Epithelial cell of esophagus (primary cell): ENCODE data around the gene MTARC2.
A peak's percentile ranks its signal among the peaks of the same experiment; 100 is the strongest.
"Not testable (repeated sequence)": the region's sequence is repeated elsewhere in the genome, so short reads cannot be mapped to it uniquely, and the experiment has no call there.

Experiments used
- DNase-seq: peaks from one replicate; pipeline ENCODE4 v3.0.0; 2010; ENCODE audit warnings: low read depth
- H3K4me3 ChIP-seq: 2 replicates; pipeline ENCODE4 v1.5.1; 2011; ENCODE audit warnings: mild to moderate bottlenecking, low read length, control low read depth
- TF ChIP-seq, protein P1 (sequence below): IDR thresholded peaks from 2 replicates; pipeline ENCODE4 v1.5.1; 2011; ENCODE audit warnings: low read depth, mild to moderate bottlenecking, low read length, control low read depth, inconsistent platforms; ENCODE audit not compliant: insufficient read depth; ENCODE audit errors: missing control alignments

The MTARC2 gene

DNA sequence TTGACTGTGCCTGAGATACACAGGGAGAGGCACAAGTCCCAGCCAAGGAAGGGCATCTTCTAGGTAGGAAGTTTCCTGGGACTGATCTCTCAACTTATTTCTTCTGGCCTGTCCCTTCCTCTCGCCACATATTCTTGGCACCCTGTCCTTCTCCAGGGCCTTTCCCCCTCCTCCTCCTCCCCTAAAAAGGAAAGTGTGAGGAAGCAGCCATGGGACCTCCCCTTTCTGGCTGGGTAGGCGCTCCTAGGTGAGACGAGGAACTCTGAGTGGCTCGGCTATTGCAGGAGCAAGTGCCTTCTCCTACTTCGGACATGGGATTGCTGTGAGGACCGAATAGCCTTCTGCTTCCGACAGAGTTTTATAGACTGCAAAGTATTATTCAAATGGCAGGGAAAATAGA, 15.5 kb upstream of the MTARC2 start:
- H3K4me3 ChIP-seq: no peak overlapping the region
- DNase-seq: no peak
- TF ChIP-seq, protein P1, sequence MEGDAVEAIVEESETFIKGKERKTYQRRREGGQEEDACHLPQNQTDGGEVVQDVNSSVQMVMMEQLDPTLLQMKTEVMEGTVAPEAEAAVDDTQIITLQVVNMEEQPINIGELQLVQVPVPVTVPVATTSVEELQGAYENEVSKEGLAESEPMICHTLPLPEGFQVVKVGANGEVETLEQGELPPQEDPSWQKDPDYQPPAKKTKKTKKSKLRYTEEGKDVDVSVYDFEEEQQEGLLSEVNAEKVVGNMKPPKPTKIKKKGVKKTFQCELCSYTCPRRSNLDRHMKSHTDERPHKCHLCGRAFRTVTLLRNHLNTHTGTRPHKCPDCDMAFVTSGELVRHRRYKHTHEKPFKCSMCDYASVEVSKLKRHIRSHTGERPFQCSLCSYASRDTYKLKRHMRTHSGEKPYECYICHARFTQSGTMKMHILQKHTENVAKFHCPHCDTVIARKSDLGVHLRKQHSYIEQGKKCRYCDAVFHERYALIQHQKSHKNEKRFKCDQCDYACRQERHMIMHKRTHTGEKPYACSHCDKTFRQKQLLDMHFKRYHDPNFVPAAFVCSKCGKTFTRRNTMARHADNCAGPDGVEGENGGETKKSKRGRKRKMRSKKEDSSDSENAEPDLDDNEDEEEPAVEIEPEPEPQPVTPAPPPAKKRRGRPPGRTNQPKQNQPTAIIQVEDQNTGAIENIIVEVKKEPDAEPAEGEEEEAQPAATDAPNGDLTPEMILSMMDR: no peak

DNA sequence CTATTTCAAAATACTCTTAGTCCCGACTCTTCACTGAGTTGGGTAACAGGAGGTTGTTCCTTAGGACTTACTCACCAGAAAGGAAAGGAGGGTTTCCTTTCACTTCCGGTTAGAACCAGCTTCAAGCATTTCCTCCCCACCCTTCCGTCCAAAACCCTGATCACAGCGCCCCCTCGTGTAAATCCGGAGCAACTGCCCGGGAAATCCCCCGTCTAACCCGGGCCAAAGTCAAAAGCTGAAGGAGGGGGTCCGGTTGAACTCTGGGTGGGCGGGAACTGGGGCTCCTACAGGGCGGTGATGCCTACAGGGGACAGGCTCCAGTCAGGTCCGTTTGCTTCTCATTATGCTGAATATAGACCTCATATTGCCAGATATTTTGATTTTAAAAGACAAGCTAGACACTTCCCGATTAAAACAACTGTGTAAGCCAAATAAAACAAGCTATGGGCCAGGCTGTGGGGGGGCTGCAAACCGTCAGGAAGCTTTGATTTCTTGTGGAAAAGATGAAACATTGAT, 15.0 kb upstream of the MTARC2 start:
- TF ChIP-seq, protein P1: peak; percentile 87
- peak; percentile 95 for DNase-seq
- peak overlapping the region; percentile 12 for H3K4me3 ChIP-seq

DNA sequence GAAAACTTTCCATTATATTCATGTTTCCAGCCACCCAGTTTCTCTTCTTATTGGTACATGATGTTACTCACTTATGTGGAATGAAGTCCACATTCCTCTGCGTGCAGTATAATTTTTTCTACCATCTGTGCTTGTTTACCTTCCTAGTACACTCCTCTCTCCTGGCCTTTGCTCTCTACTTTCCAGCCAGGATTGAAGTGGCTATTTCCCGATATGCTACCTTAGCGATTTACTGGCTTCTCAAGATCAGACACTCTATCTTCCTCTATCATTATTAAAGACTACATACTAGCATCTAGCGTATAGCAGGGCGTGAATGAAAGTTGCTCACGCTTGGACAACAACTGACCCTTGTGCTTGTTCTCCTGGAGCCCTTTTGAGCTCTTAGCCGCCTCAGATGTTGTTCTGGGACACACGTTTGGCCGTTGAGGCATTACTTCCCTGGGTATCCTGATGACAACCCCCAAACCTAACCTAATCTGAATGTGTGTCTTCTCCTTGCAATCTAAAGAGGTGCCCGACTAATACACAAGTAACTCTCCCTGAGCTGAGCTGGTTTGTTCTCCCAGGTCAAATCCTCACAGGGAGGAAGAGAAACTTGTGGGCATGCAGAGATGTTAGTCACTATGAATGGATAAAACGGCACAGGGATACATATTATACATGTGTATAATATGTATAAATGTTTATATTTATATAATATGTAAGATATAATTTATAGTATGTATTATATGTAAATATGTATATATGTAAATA, 13.4 kb upstream of the MTARC2 start:
- H3K4me3 ChIP-seq: no peak overlapping the region
- peak; percentile 67 for DNase-seq
- TF ChIP-seq, protein P1: no peak

DNA sequence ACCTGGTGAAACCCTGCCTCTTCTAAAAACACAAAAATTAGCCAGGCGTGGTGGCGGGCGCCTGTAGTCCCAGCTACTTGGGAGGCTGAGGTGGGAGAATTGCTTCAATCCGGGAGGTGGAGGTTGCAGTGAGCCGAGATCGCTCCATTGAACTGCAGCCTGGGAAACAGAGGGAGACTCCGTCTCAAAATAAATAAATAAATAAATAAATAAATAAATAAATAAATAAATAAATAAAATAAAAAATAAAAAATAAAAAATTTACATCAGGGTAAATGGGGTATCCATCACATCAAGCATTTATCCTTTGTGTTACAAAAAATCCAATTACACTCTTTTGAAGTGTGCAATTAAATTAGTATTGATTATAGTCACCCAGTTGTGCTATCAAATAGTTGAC, 11.8 kb upstream of the MTARC2 start:
- not testable (repeated sequence) for DNase-seq

DNA sequence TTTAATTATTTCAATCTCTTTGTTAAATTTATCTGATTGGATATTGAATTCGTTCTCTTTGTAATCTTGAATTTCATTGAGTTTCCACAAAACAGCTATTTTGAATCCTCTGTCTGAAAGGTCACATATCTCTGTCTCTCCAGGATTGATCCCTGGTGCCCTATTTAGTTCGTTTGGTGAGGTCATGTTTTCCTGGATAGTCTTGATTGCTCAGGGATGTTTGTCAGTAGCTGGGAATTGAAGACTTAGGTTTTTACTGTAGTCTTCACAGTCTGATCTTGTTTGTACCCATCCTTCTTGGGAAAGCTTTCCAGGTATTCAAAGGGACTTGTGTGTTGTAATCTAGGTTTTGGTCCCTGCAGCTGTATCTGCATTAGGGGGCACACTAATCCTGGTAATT, 6.8 kb upstream of the MTARC2 start:
- no peak for DNase-seq
- TF ChIP-seq, protein P1: no peak
- no peak overlapping the region for H3K4me3 ChIP-seq

More for the DNA sequence above, 11.8 kb upstream of the MTARC2 start:
- not testable (repeated sequence) for H3K4me3 ChIP-seq

DNA sequence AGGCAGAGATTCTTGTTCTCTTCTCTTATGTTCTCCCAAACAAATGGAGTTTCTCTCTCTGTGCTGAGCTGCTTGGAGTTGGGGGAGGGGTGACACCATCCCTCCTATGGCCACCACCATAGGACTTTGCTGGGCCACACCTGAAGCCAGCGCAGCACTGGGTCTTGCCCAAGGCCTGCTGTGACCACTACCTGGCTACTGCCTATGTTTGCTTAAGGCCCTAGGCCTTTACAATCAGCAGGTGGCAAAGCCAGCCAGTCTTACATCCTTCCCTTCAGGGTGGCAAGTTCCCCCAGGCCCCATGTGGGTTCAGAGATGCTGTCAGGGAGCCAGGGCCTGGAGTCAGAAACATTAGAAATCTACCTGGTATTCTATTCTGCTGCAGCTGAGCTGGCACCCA, 6.3 kb upstream of the MTARC2 start:
- no peak for DNase-seq
- no peak overlapping the region for H3K4me3 ChIP-seq
- TF ChIP-seq, protein P1: no peak

DNA sequence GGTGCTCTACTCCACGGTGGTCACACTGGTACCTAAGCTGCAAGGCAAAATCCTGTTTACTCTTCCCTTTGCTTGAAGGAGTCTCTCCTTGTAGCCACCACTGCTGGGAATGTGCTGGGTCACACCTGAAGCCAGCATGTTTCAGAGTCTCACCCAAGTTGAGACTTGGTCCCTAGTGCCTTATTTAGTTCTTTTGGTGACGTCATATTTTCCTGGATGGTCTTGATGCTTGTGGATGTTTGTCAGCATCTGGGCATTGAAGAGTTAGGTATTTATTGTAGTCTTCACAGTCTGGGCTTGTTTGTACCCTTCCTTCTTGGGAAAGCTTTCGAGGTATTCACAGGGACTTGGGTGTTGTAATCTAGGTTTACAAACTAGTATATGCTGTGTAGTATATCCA, 5.6 kb upstream of the MTARC2 start:
- no peak overlapping the region for H3K4me3 ChIP-seq
- TF ChIP-seq, protein P1: no peak
- no peak for DNase-seq
